GM18505 (cell line): Measurements from ENCODE around the gene CST9L.

ENCODE experiments used
- ATAC-seq: cut with Tn5 transposase; IDR thresholded peaks from one replicate; pipeline ENCODE4 v1.9.1; 2021; ENCODE audit not compliant: unreplicated experiment
- POLR2A ChIP-seq: IDR thresholded peaks from 4 replicates; pipeline ENCODE4 v1.6.1; 2011; ENCODE audit warnings: borderline replicate concordance; ENCODE audit not compliant: insufficient read depth, insufficient read length; ENCODE audit errors: extremely low read depth

The CST9L gene

DNA sequence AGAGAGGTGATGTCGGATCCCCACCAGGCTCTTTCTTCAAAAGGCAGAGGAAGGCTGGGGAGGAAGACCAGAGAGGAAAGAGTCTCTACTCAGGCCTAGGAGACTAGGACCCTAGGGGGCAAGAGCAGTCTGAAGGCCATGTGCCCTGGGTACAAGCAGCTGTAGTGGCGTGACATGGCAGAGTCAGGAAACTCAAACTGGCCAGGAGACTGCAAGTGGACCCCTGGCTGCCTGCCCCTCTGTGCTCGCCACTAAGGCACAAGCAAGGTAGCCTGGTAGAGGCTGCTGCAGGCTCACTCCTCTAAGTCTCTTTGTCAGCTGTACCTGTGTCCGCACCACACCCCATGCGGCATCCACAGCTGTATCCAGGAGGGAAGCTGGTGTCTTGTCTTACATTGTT, 19.9 kb downstream of the CST9L start:
- no peak for TF ChIP-seq POLR2A
- ATAC-seq: no peak

DNA sequence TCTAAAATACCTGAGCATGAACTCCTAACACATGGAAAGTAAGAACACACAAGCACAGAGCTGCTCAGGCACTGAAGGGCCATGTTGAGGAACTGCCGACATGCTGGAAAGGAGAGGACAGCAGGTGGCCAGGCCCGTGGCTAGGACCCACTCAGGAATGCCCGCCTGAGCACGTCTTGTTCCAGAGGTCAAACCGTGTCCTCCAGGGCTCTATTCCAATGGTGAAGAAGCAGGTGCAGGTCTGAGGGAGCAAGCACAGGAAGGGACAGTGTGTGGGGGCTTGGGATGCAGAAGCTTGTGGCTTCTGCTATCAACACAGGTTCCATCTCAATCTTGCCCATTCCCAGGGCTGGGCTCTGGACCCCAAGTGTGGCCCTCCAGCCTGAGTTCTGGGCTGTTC, 20.7 kb downstream of the CST9L start:
- ATAC-seq: no peak

DNA sequence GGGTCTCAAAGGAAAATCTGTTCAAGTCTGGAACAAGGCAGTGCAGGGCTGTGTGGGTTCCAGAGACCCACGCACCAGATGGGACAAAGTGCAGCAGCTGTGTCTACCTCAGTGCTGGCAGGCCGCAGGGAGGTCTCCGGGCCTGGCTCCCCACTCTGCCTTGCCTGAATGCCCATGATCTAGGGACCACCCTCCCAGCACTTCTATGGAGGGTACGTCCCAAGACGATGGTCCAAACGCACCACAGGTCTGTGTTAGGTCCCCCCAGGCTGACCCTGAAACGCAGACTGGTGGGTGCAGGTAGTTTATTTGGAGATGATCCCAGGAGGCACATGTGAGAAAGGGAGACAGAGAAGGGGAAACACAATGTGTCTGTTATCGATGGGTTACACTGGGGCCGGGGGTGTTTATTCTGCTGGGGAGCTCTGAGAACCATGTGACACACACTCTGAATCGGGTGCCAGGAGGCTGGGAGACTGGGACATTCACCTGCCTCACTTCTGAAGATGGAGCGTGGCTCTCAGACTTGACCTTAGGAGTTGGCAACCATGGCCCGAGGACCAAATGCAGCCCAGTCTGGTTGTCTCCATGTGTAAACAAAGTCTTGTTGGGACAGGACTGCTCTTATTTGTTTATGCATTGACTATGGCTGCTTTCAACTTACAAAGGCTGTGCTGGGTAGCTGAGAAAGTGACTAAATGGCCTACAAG, 21.7 kb downstream of the CST9L start:
- no peak for TF ChIP-seq POLR2A
- no peak for ATAC-seq

More for the DNA sequence above, 20.7 kb downstream of the CST9L start:
- no peak for TF ChIP-seq POLR2A

DNA sequence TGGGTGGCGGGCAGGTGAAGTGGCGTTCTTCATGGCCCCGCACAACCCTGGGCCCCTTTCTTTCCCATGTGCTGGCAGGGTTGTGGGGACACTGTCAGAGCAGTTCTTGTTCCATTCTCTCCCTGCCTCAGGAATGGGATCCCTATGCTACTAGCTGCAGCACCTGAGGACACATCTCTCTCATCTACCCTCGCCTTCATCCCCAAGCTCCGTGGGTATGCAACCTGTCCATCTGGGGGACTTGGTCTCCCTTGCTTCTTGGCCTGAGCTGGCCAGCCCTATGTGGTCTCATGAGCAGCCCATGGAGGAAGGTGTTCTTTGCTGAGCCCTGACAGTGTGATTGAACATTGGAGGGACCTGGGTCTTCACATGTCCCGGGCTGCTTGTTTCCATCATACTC, 24.2 kb downstream of the CST9L start:
- no peak for TF ChIP-seq POLR2A
- ATAC-seq: no peak

DNA sequence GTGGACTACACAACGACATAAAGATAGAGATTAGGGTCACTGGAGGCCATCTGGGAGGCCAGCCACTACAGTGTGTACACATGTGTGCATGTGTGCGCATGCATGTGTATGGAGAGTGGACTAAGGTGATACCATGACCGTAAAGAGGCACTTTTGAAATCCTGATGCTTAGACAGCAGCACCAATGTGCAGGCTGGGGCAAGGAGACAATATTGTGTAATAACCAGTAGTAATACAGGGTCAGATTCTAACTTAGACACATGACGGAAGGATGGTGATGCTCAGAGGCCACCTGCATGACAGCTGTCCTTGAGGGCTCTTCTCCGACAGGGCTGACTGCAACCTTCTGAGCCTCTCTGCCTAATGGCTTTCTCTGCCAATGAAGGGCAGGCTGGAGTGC, 25.5 kb downstream of the CST9L start:
- ATAC-seq: no peak
- no peak for TF ChIP-seq POLR2A

DNA sequence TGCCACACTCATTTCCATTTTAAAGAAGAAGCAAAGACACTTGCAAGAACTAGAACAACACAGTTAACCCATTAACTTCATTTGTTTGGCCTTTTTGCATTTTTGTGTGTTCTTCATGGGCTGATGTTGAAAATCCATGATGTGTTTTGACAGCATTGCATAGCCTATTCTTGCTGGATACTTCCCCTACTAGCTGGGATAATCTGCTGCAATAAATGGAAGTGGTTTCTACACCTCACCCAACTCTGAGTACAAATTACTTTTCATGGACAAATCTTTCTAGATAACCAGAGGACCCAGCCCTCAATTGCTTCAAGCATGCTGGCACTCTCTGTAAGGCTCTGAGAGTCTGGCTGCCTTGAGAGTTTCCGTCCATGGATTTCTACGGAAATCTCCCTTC, 26.5 kb downstream of the CST9L start:
- no peak for TF ChIP-seq POLR2A
- ATAC-seq: no peak

DNA sequence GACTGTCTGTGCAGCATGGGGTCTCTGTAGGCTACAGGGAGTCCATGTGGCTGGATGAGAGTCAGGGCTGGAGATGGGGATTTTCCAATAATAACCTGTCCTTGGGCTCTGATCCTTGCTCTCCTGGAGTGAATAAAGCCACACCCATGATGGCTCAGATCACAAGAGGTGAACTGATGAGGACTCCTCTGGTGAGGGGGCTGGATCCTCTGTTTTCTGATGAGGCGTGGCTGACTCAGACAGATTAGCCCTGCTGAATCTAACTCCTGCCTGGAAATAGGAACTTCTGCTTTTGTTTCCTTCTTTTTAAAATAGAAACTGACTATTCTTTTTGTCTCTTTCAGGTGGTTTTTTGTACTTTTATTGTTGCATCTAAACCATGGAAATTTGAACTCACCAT, 27.0 kb downstream of the CST9L start:
- no peak for ATAC-seq

DNA sequence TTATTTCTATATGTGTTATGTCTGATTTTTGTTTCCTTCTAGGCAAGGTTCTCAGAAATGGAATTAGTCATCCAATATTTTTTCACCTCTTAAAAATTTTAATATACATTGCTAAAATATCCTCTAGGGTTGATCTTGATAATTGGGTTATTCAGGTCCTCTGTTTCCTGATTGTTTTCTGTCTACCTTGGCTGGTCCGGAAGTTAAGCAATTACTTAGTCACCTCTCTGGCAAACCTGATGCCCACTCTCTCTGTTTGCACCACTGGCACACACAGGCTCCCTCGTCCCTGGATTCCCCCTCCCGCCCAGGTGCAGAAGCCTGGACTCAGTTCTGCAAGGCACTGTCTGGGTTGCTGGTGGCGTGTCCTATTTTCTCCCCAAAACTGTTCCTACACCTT, 27.7 kb downstream of the CST9L start:
- ATAC-seq: no peak

More for the DNA sequence above, 27.0 kb downstream of the CST9L start:
- TF ChIP-seq POLR2A: no peak

DNA sequence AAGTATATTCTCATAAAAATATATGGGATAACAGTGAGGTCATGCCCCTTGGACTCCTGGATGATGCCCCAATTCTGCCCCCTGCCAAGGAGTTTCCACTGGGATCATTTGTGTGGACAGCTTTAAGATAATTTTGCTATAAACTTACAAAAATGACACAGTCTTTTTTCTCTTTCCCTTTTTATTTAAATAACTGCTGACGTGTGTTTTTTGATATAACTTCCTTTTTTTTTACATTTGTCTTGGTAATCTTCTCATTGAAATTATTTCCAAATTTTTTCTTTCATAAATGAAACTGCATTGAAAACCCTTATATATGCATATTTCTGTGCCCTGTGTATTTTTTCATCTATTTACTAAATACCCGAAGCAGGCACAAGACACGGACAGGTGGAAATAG, 31.3 kb downstream of the CST9L start:
- TF ChIP-seq POLR2A: no peak
- no peak for ATAC-seq

More for the DNA sequence above, 27.7 kb downstream of the CST9L start:
- no peak for TF ChIP-seq POLR2A

DNA sequence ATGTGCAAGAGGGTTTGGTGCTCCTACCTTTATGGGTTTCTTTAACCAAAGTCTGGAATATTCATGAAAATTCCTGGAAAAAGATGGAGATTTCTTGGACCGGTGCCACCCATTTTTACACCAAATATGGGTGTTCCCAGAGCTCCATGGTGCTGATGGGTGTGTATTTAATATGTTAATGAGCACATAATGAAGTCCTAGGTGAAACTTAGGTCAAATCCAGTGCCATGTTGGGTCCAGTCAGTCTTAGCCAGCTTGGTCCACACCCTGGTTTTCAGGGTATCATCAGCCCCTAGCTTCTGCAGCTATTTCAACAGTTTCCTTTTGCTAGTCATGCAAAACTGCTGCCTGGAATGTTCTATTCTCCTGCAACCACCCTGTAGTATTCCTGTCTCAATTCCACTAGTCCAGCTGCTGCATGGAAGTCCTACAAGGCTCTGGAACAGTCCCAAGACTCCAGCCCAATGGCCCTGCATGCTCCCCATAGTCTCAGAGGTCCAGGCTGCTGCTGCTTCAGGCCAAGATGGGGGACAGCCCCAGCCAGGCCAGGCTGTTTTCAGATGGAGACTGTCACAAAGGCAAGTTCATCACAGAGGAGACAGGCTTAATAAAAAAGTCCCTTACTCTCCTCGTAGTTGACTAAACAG, 31.8 kb downstream of the CST9L start:
- ATAC-seq: no peak
- TF ChIP-seq POLR2A: no peak

DNA sequence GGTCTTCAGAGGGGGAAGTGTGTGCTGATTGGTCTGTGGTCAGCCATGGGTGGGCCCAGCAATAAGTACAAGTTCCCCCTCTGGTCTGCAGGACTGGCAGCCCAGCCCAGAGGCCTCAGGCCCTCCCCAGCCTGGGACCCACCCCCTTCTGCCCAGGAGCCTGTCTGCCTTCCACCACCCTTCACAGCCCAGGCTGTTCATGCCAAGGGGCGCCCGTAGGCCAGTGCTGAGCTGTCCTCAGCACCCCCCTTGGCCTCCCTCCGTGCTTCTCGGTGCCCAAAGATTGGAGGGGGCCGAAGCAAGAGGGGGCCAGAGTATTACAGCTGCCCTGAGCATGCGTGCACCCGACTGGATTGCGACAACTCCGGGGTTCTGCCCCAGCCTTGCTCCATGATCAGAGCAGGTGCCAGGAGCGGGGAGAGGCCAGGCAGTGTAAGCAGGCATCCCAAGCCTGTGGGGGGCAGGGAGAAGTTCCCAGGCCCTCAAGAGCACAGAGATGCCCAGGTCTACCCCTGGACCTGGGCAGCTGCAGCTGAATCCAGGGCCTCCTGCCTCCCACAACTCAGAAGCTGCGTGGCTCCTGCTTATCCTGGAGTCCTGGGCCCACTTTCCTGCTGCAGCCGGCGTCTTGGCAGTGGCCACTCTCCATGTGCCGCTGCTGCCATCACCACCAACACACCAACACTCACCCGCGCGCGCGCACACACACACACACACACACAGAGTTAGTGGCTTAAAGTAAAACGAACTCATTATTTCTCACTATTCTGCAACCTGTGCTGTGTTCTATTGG, 33.3 kb downstream of the CST9L start:
- no peak for TF ChIP-seq POLR2A
- no peak for ATAC-seq

DNA sequence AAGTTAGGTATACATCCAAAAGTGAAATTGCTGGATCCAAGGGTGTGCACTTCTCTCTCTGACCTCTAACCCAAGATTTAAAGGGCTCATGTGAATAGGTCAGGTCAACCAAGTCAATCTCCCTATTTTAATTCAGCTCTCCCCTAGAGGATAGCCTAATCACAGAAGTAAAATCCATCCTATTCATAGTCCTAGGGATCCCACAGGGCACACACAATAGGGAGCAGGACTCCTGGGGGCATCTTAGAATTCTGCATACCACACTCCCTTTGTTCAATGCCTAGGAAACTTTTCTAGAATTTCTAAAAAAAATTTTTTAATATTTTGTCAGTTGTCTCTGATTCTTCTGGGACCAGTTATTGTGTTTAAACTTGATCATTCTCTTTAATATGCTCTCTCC, 35.1 kb downstream of the CST9L start:
- no peak for TF ChIP-seq POLR2A
- no peak for ATAC-seq

DNA sequence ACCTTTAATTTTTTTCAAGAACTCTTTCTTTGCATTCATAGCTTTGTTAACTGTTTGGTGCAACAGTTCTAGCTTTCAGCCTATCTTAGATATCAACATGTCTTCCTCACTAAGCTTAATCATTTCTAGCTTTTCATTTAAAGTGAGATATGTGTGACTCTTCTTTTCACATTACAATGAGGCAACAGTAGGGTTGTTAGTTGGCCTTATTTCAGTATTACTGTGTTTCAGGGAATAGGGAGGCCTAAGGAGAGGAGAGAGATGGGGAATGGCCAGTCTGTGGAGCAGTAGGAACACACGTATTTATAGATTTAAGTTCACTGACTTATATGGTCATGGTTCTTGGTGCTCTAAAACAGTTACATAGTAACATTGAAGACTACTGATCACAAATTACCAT, 35.8 kb downstream of the CST9L start:
- TF ChIP-seq POLR2A: no peak

DNA sequence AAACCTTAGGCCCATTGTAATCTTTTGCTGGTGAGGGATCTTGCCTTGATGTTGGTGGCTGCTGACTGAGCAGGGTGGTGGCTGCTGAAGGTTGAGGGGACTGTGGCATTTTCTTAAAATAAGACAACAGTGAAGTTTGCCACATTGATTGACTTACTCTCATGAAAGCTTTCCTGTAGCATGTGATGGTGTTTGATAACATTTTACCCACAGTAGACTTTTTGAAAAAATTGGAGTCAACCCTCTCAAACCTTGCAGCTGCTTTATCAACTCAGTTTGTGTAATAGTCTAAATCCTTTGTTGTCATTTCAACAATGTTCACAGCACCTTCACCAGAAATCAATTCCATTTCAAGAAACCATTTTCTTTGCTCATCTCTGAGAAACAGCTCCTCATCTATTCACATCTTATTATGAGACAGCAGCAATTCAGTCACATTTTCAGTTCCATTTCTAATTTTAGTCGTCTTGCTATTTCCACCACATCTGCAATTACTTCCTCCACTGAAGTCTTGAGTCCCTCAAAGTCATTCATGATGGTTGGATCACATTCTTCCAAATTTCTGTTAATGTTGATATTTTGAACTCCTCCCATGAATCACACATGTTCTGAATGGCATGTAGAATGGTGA, 37.2 kb downstream of the CST9L start:
- TF ChIP-seq POLR2A: no peak

More for the DNA sequence above, 35.8 kb downstream of the CST9L start:
- no peak for ATAC-seq

DNA sequence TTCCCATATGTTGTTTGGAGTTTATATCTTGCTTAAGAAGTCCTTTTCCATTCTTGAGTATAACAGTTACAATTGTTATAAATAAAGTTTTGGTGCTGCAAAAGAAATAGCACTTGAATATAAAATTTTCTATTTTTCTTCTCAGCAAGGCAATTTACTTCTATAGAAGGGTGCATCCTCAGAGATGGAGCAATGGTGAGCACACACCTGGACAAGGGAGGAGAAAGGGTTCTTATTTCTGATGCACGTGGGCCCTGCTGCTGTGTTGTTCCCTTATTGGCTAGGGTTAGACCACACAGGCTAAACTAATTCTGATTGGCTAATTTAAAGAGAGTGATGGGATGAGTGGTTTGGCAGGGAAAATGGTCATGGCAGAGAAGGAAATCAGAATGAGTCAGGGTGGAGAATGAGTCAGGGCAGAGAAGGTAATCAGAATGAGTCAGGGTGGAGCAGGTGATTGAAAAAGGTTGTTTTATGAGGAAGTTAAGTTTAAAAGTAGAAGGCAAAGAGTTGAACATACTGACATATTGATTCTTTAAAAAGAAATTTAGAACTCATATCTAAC, 39.3 kb downstream of the CST9L start:
- no peak for TF ChIP-seq POLR2A
- no peak for ATAC-seq

More for the DNA sequence above, 37.2 kb downstream of the CST9L start:
- no peak for ATAC-seq
